ENCODE data around the gene NXPH3.
"Not testable (repeated sequence)": the region's sequence is repeated elsewhere in the genome, so short reads cannot be mapped to it uniquely, and the experiment has no call there.

Gene NXPH3

GRCh38 chr17:49567104-49567521 lies 8.6 kb upstream of the NXPH3 start:
- no peak for DNase-seq (ENCODE audit: low read depth)

GRCh38 chr17:49567871-49568694 lies 7.6 kb upstream of the NXPH3 start:
- H3K4me3 ChIP-seq (ENCODE audit: low read depth, low read length), result peak overlapping the region; percentile 35
- peak; percentile 96 for TF ChIP-seq CTCF (IDR thresholded peaks at IDR 0.05; ENCODE audit: low read depth, low read length, missing control alignments)
- DNase-seq (ENCODE audit: low read depth), result no peak

More at GRCh38 chr17:49567104-49567521, 8.6 kb upstream of the NXPH3 start:
- TF ChIP-seq CTCF (IDR thresholded peaks at IDR 0.05; ENCODE audit: low read depth, low read length, missing control alignments), result no peak
- no peak overlapping the region for H3K4me3 ChIP-seq (ENCODE audit: low read depth, low read length)

- H3K4me3 ChIP-seq (ENCODE audit: low read depth, low read length); DNase-seq (ENCODE audit: low read depth): not testable (repeated sequence)
Measured at GRCh38 chr17:49568695-49569047, 7.0 kb upstream of the NXPH3 start.

- no peak overlapping the region for H3K4me3 ChIP-seq (ENCODE audit: low read depth, low read length)
- TF ChIP-seq CTCF (IDR thresholded peaks at IDR 0.05; ENCODE audit: low read depth, low read length, missing control alignments), result no peak
- DNase-seq (ENCODE audit: low read depth), result no peak
Measured at GRCh38 chr17:49570540-49571242, 5.0 kb upstream of the NXPH3 start.

- no peak overlapping the region for H3K4me3 ChIP-seq (ENCODE audit: low read depth, low read length)
- no peak for TF ChIP-seq CTCF (IDR thresholded peaks at IDR 0.05; ENCODE audit: low read depth, low read length, missing control alignments)
- no peak for DNase-seq (ENCODE audit: low read depth)
Measured at GRCh38 chr17:49571283-49571682, 4.4 kb upstream of the NXPH3 start.

GRCh38 chr17:49571764-49572163 lies 3.9 kb upstream of the NXPH3 start:
- H3K4me3 ChIP-seq (ENCODE audit: low read depth, low read length), result no peak overlapping the region
- no peak for DNase-seq (ENCODE audit: low read depth)
- TF ChIP-seq CTCF (IDR thresholded peaks at IDR 0.05; ENCODE audit: low read depth, low read length, missing control alignments), result no peak

- no peak for DNase-seq (ENCODE audit: low read depth)
- peak; percentile 3 for TF ChIP-seq CTCF (IDR thresholded peaks at IDR 0.05; ENCODE audit: low read depth, low read length, missing control alignments)
- no peak overlapping the region for H3K4me3 ChIP-seq (ENCODE audit: low read depth, low read length)
Measured at GRCh38 chr17:49572226-49572625, 3.4 kb upstream of the NXPH3 start.

All from GM12864 (cell line).